ENCODE results near the gene CXCL1.

Gene CXCL1

GRCh38 chr4:73902038-73902637 lies 32.9 kb downstream of the CXCL1 start:
- Histone ChIP-seq H3K27ac (ENCODE audit: low read depth, low read length) (no peak overlapping the region), H3K4me3 (ENCODE audit: insufficient read depth, low read length, poor library complexity, severe bottlenecking) (no peak overlapping the region), H3K27me3 (ENCODE audit: low read length) (no peaks in the 10 kb centered on the region), H2AFZ (ENCODE audit: low read depth, low read length, severe bottlenecking) (no peak overlapping the region), H3K4me2 (ENCODE audit: low read depth, low read length, poor library complexity, severe bottlenecking) (no peak overlapping the region), H3F3A (ENCODE audit: insufficient read depth) (no peaks in the 10 kb centered on the region), H3K9me3 (ENCODE audit: insufficient read depth, low read length) (no peaks in the 10 kb centered on the region), H3K9ac (ENCODE audit: low read length) (no peak overlapping the region), H3K9me2 (replicated peaks; ENCODE audit: insufficient read depth, low read length) (no peaks in the 10 kb centered on the region), H4K20me1 (ENCODE audit: low read depth, low read length) (no peaks in the 10 kb centered on the region), H3K36me3 (ENCODE audit: low read length) (no peaks in the 10 kb centered on the region), H3K79me2 (ENCODE audit: insufficient read depth, low read length) (no peaks in the 10 kb centered on the region)
- TF ChIP-seq, protein P1, sequence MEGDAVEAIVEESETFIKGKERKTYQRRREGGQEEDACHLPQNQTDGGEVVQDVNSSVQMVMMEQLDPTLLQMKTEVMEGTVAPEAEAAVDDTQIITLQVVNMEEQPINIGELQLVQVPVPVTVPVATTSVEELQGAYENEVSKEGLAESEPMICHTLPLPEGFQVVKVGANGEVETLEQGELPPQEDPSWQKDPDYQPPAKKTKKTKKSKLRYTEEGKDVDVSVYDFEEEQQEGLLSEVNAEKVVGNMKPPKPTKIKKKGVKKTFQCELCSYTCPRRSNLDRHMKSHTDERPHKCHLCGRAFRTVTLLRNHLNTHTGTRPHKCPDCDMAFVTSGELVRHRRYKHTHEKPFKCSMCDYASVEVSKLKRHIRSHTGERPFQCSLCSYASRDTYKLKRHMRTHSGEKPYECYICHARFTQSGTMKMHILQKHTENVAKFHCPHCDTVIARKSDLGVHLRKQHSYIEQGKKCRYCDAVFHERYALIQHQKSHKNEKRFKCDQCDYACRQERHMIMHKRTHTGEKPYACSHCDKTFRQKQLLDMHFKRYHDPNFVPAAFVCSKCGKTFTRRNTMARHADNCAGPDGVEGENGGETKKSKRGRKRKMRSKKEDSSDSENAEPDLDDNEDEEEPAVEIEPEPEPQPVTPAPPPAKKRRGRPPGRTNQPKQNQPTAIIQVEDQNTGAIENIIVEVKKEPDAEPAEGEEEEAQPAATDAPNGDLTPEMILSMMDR (IDR thresholded peaks at IDR 0.05; ENCODE audit: insufficient read depth, low read length, poor library complexity, severe bottlenecking), result no peak
- no peak for TF ChIP-seq EZH2phosphoT487 (conservative IDR thresholded peaks at IDR 0.05; ENCODE audit: low read length)

DNA sequence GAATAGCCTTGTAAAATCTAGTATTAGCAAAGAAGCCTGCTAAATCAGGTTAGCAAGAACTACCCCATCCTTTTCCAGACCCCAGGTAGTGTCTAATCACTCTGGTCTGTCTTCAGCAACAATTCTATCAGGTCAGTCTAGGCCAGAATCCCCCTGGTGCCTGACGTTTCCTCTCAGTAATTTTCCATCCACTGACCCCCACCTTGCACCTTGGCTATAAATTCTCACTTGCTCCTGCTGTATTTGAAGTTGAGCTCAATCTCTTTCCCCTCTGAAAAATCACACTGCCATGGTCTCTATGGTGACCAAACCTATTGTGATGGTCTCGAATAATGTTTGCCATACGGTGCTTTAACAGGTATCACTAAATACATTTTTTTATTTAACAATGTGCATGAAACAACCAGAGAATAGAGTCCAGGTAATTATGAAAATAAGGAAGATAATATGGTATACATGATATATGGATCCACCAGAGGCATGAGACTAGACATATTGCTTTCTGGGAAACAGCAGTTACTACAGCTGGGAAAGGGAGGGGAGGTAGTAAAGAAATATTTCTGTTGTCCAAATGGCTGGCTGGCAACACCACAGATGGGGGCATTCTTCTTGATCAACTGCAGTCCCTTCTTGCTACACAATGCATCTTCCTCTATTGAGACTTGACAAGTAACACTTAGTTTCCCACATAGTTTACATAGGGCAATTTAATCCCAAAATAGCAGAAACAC lies 33.8 kb downstream of the CXCL1 start:
- no peak overlapping the region for H3K9ac ChIP-seq (ENCODE audit: low read length)

DNA sequence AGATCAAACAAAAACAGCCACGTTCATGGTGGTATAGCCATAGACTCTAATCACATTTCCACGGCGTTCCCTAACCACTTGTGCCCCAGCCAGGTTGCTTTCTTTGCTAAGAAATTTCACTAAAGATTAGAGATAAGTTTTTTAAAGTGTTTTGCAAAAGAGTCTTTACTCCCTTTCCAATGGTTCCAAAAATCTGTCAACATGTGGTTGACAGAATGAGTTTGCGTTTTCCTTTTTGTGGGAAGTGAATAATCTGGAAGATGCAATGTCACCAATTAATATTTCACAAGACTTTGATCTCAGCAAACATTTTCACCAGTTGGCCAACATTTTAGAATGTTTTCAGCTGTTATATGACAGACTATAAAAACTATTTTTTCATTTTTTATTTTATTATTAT lies 35.3 kb downstream of the CXCL1 start:
- no peaks in the 10 kb centered on the region for H3K9me3 ChIP-seq (ENCODE audit: insufficient read depth, low read length)
- H3K27ac ChIP-seq (ENCODE audit: low read depth, low read length), result no peak overlapping the region
- H3K9me2 ChIP-seq (replicated peaks; ENCODE audit: insufficient read depth, low read length), result no peaks in the 10 kb centered on the region
- no peak for TF ChIP-seq EZH2phosphoT487 (conservative IDR thresholded peaks at IDR 0.05; ENCODE audit: low read length)
- TF ChIP-seq, protein P1 (IDR thresholded peaks at IDR 0.05; ENCODE audit: insufficient read depth, low read length, poor library complexity, severe bottlenecking), result no peak
- no peak overlapping the region for H2AFZ ChIP-seq (ENCODE audit: low read depth, low read length, severe bottlenecking)
- no peaks in the 10 kb centered on the region for H3K27me3 ChIP-seq (ENCODE audit: low read length)
- H3K79me2 ChIP-seq (ENCODE audit: insufficient read depth, low read length), result no peaks in the 10 kb centered on the region
- H3K9ac ChIP-seq (ENCODE audit: low read length), result no peak overlapping the region
- no peaks in the 10 kb centered on the region for H3K36me3 ChIP-seq (ENCODE audit: low read length)
- H3K4me3 ChIP-seq (ENCODE audit: insufficient read depth, low read length, poor library complexity, severe bottlenecking), result no peak overlapping the region
- H3F3A ChIP-seq (ENCODE audit: insufficient read depth), result no peaks in the 10 kb centered on the region
- no peak overlapping the region for H3K4me2 ChIP-seq (ENCODE audit: low read depth, low read length, poor library complexity, severe bottlenecking)
- H4K20me1 ChIP-seq (ENCODE audit: low read depth, low read length), result no peaks in the 10 kb centered on the region

More for the DNA sequence above, 33.8 kb downstream of the CXCL1 start:
- H3K79me2 ChIP-seq (ENCODE audit: insufficient read depth, low read length), result no peaks in the 10 kb centered on the region
- no peaks in the 10 kb centered on the region for H3F3A ChIP-seq (ENCODE audit: insufficient read depth)
- no peaks in the 10 kb centered on the region for H3K27me3 ChIP-seq (ENCODE audit: low read length)
- no peaks in the 10 kb centered on the region for H3K9me2 ChIP-seq (replicated peaks; ENCODE audit: insufficient read depth, low read length)
- no peaks in the 10 kb centered on the region for H3K9me3 ChIP-seq (ENCODE audit: insufficient read depth, low read length)
- H3K4me2 ChIP-seq (ENCODE audit: low read depth, low read length, poor library complexity, severe bottlenecking), result no peak overlapping the region
- no peak overlapping the region for H2AFZ ChIP-seq (ENCODE audit: low read depth, low read length, severe bottlenecking)
- H3K27ac ChIP-seq (ENCODE audit: low read depth, low read length), result no peak overlapping the region
- no peaks in the 10 kb centered on the region for H4K20me1 ChIP-seq (ENCODE audit: low read depth, low read length)
- TF ChIP-seq, protein P1 (IDR thresholded peaks at IDR 0.05; ENCODE audit: insufficient read depth, low read length, poor library complexity, severe bottlenecking), result no peak
- TF ChIP-seq EZH2phosphoT487 (conservative IDR thresholded peaks at IDR 0.05; ENCODE audit: low read length), result no peak
- H3K36me3 ChIP-seq (ENCODE audit: low read length), result no peaks in the 10 kb centered on the region
- H3K4me3 ChIP-seq (ENCODE audit: insufficient read depth, low read length, poor library complexity, severe bottlenecking), result no peak overlapping the region
